Measurements from ENCODE around the gene MRAP2. TPM values are rescaled to one million over a fixed set of nuclear protein-coding genes. Genes with fewer than 3 reads are reported as not detected.
"Not testable (repeated sequence)": the region's sequence is repeated elsewhere in the genome, so short reads cannot be mapped to it uniquely, and the experiment has no call there.

Gene MRAP2
- total and polyA plus RNA-seq, 2 experiments from 2014 or later = 6.1 to 13.5 TPM

DNA sequence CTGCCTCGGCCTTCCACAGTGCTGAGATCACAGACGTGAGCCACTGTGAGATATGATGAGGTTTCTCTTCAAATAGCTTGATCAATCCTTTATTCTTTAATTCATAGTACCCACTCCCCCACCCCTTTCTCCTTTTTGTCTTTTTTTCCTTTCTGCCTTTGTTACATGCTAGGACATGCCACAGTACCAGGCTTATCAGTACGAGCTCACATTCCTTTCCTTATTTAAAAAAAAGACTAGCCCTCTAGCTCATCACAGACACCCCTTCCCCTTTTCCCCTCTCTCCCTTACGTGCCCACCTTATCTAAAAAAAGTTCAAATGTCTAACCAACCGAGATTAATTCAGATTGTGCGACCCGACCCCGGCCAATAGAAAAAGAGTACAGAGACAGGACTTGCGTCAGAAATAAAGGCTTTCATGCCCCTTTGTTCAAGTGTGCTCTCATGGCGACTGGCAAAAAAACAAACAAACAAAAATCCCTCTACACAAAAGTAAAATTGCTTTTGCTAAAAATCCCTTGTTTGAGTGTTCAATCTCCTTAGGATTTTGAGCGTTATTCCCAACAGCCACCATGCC lies 49.2 kb downstream of the MRAP2 start (continued):
- TF ChIP-seq, protein P1, sequence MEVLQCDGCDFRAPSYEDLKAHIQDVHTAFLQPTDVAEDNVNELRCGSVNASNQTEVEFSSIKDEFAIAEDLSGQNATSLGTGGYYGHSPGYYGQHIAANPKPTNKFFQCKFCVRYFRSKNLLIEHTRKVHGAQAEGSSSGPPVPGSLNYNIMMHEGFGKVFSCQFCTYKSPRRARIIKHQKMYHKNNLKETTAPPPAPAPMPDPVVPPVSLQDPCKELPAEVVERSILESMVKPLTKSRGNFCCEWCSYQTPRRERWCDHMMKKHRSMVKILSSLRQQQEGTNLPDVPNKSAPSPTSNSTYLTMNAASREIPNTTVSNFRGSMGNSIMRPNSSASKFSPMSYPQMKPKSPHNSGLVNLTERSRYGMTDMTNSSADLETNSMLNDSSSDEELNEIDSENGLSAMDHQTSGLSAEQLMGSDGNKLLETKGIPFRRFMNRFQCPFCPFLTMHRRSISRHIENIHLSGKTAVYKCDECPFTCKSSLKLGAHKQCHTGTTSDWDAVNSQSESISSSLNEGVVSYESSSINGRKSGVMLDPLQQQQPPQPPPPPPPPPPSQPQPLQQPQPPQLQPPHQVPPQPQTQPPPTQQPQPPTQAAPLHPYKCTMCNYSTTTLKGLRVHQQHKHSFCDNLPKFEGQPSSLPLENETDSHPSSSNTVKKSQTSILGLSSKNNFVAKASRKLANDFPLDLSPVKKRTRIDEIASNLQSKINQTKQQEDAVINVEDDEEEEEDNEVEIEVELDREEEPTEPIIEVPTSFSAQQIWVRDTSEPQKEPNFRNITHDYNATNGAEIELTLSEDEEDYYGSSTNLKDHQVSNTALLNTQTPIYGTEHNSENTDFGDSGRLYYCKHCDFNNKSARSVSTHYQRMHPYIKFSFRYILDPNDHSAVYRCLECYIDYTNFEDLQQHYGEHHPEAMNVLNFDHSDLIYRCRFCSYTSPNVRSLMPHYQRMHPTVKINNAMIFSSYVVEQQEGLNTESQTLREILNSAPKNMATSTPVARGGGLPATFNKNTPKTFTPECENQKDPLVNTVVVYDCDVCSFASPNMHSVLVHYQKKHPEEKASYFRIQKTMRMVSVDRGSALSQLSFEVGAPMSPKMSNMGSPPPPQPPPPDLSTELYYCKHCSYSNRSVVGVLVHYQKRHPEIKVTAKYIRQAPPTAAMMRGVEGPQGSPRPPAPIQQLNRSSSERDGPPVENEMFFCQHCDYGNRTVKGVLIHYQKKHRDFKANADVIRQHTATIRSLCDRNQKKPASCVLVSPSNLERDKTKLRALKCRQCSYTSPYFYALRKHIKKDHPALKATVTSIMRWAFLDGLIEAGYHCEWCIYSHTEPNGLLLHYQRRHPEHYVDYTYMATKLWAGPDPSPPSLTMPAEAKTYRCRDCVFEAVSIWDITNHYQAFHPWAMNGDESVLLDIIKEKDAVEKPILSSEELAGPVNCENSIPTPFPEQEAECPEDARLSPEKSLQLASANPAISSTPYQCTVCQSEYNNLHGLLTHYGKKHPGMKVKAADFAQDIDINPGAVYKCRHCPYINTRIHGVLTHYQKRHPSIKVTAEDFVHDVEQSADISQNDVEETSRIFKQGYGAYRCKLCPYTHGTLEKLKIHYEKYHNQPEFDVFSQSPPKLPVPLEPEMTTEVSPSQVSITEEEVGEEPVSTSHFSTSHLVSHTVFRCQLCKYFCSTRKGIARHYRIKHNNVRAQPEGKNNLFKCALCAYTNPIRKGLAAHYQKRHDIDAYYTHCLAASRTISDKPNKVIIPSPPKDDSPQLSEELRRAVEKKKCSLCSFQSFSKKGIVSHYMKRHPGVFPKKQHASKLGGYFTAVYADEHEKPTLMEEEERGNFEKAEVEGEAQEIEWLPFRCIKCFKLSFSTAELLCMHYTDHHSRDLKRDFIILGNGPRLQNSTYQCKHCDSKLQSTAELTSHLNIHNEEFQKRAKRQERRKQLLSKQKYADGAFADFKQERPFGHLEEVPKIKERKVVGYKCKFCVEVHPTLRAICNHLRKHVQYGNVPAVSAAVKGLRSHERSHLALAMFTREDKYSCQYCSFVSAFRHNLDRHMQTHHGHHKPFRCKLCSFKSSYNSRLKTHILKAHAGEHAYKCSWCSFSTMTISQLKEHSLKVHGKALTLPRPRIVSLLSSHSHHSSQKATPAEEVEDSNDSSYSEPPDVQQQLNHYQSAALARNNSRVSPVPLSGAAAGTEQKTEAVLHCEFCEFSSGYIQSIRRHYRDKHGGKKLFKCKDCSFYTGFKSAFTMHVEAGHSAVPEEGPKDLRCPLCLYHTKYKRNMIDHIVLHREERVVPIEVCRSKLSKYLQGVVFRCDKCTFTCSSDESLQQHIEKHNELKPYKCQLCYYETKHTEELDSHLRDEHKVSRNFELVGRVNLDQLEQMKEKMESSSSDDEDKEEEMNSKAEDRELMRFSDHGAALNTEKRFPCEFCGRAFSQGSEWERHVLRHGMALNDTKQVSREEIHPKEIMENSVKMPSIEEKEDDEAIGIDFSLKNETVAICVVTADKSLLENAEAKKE (CRISPR knock-in tag; IDR thresholded peaks at IDR 0.05) = no peak
- TF ChIP-seq ZNF114 (CRISPR knock-in tag; IDR thresholded peaks at IDR 0.05) (no peak), EZH2phosphoT487 (IDR thresholded peaks at IDR 0.05; ENCODE audit: unreplicated experiment) (no peak)

DNA sequence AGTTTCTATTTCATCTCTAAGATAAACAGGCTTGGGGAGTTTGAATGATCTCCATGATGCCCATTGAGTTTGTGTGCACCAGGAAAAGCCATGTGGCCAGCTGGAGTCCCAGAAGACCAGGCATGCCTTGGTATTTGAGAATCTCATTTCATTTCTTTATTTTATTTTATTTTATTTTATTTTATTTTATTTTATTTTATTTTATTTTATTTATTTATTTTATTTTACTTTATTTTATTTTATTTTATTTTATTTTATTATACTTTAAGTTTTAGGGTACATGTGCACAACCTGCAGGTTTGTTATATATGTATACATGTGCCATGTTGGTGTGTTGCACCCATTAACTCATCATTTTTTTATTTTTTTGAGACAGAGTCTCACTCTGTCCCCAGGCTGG lies 51.1 kb downstream of the MRAP2 start:
- not testable (repeated sequence) for H3K27me3 Mint-ChIP-seq (ENCODE audit: insufficient read depth, low read depth, poor library complexity); H3K36me3 Mint-ChIP-seq (ENCODE audit: low read depth)
- H3K4me1 Mint-ChIP-seq = peaks cover 52% of the 10 kb centered on the region

GRCh38 chr6:84086056-84086455 lies 52.5 kb downstream of the MRAP2 start:
- Mint-ChIP-seq H3K27me3 (ENCODE audit: insufficient read depth, low read depth, poor library complexity) (peaks cover 2% of the 10 kb centered on the region), H3K9me3 (no peaks in the 10 kb centered on the region), H3K4me3 (no peak overlapping the region), H3K27ac (no peak overlapping the region), H3K36me3 (ENCODE audit: low read depth) (no peaks in the 10 kb centered on the region), H3K4me1 (peaks cover 52% of the 10 kb centered on the region)
- Histone ChIP-seq H2AFZ (no peak overlapping the region), H3K4me3 (no peak overlapping the region), H4K20me1 (replicated peaks; ENCODE audit: insufficient read depth) (no peaks in the 10 kb centered on the region), H3K9me2 (ENCODE audit: insufficient read depth) (peaks cover 17% of the 10 kb centered on the region; the same call in 1 of the 2 replicates), H3K36me3 (ENCODE audit: insufficient read depth) (no peaks in the 10 kb centered on the region), H3K27ac (ENCODE audit: low read depth) (no peak overlapping the region), H3K27me3 (ENCODE audit: insufficient read depth) (no peaks in the 10 kb centered on the region), H3K4me1 (ENCODE audit: insufficient read depth) (peaks cover 50% of the 10 kb centered on the region), H3K79me2 (replicated peaks; ENCODE audit: insufficient read depth) (no peaks in the 10 kb centered on the region), H3F3A (replicated peaks; ENCODE audit: low read depth) (no peaks in the 10 kb centered on the region), H3K4me2 (no peak overlapping the region)
- no peak for ATAC-seq
- no peak for DNase-seq (ENCODE audit: low spot score)
- TF ChIP-seq, protein P2, sequence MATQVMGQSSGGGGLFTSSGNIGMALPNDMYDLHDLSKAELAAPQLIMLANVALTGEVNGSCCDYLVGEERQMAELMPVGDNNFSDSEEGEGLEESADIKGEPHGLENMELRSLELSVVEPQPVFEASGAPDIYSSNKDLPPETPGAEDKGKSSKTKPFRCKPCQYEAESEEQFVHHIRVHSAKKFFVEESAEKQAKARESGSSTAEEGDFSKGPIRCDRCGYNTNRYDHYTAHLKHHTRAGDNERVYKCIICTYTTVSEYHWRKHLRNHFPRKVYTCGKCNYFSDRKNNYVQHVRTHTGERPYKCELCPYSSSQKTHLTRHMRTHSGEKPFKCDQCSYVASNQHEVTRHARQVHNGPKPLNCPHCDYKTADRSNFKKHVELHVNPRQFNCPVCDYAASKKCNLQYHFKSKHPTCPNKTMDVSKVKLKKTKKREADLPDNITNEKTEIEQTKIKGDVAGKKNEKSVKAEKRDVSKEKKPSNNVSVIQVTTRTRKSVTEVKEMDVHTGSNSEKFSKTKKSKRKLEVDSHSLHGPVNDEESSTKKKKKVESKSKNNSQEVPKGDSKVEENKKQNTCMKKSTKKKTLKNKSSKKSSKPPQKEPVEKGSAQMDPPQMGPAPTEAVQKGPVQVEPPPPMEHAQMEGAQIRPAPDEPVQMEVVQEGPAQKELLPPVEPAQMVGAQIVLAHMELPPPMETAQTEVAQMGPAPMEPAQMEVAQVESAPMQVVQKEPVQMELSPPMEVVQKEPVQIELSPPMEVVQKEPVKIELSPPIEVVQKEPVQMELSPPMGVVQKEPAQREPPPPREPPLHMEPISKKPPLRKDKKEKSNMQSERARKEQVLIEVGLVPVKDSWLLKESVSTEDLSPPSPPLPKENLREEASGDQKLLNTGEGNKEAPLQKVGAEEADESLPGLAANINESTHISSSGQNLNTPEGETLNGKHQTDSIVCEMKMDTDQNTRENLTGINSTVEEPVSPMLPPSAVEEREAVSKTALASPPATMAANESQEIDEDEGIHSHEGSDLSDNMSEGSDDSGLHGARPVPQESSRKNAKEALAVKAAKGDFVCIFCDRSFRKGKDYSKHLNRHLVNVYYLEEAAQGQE (IDR thresholded peaks at IDR 0.05; ENCODE audit: unreplicated experiment) = no peak
- no peak for TF ChIP-seq EZH2phosphoT487 (IDR thresholded peaks at IDR 0.05; ENCODE audit: unreplicated experiment)

More for the DNA sequence above, 51.1 kb downstream of the MRAP2 start:
- not testable (repeated sequence) for ATAC-seq; H2AFZ ChIP-seq; H3K79me2 ChIP-seq (replicated peaks; ENCODE audit: insufficient read depth); H4K20me1 ChIP-seq (replicated peaks; ENCODE audit: insufficient read depth); H3K27ac ChIP-seq (ENCODE audit: low read depth); H3K9me3 Mint-ChIP-seq; H3K27ac Mint-ChIP-seq; H3K36me3 ChIP-seq (ENCODE audit: insufficient read depth); H3K9me2 ChIP-seq (ENCODE audit: insufficient read depth); H3K27me3 ChIP-seq (ENCODE audit: insufficient read depth); H3K4me3 Mint-ChIP-seq; H3K4me3 ChIP-seq; H3F3A ChIP-seq (replicated peaks; ENCODE audit: low read depth); DNase-seq (ENCODE audit: low spot score)
- peaks cover 50% of the 10 kb centered on the region for H3K4me1 ChIP-seq (ENCODE audit: insufficient read depth)
- peak overlapping the region; percentile 30; the same call in 1 of the 2 replicates for H3K4me2 ChIP-seq

Data from GM23338 (cell line).